Stimulated activated CD4-positive, alpha-beta T cell treated with anti-CD3 and anti-CD28 coated beads, Interleukin-15, amount 100 ng/mL, for 1 hour (primary cell): Measurements from ENCODE around the gene TBX10.
"Not testable (repeated sequence)": the region's sequence is repeated elsewhere in the genome, so short reads cannot be mapped to it uniquely, and the experiment has no call there.

Source experiments
- DNase-seq, 2 donors: peaks; one replicate each; pipeline ENCODE4 v3.0.0-alpha.2; 2020; ENCODE audit warnings: low read depth in 1 of 2, low spot score in 1 of 2

Gene TBX10

GRCh38 chr11:67639438-67639859 lies at the start of gene TBX10:
TSS of gene TBX10 (minus strand) at chr11:67639763. CDS start at chr11:67639472, 291 bp downstream.
- DNase-seq = no peak

GRCh38 chr11:67689178-67689577 lies 49.6 kb upstream of the TBX10 start:
- no peak for DNase-seq

GRCh38 chr11:67687986-67688385 lies 48.4 kb upstream of the TBX10 start:
- DNase-seq = no peak

GRCh38 chr11:67685641-67686332 lies 46.2 kb upstream of the TBX10 start:
- DNase-seq = not testable (repeated sequence)

GRCh38 chr11:67682126-67683034 lies 42.8 kb upstream of the TBX10 start:
- DNase-seq = not testable (repeated sequence)

GRCh38 chr11:67680696-67681470 lies 41.3 kb upstream of the TBX10 start:
- DNase-seq = no peak

GRCh38 chr11:67675058-67675747 lies 35.6 kb upstream of the TBX10 start:
- DNase-seq = no peak

- DNase-seq = no peak
These were observed 34.9 kb upstream of the TBX10 start, which contains the start of gene ALDH3B2 for GRCh38 chr11:67674442-67674871. TSS of gene ALDH3B2 (minus strand) at chr11:67674623. CDS start at chr11:67666935, 7,688 bp downstream.

GRCh38 chr11:67673902-67674301 lies 34.3 kb upstream of the TBX10 start:
- no peak for DNase-seq

- DNase-seq = no peak
These were observed 33.8 kb upstream of the TBX10 start for GRCh38 chr11:67673358-67673757.

GRCh38 chr11:67671211-67671520 lies 31.6 kb upstream of the TBX10 start:
- no peak for DNase-seq

- DNase-seq = no peak
These were observed 31.0 kb upstream of the TBX10 start for GRCh38 chr11:67670316-67671210.

- DNase-seq = no peak
These were observed 28.6 kb upstream of the TBX10 start for GRCh38 chr11:67668192-67668551.

GRCh38 chr11:67667490-67668191 lies 28.1 kb upstream of the TBX10 start:
- DNase-seq = no peak

- DNase-seq = no peak
These were observed 27.3 kb upstream of the TBX10 start for GRCh38 chr11:67666676-67667489.

GRCh38 chr11:67666303-67666645 lies 26.7 kb upstream of the TBX10 start:
- DNase-seq = no peak

GRCh38 chr11:67665541-67666302 lies 26.2 kb upstream of the TBX10 start:
- DNase-seq = no peak
